HCT116 (cell line): ENCODE data around the gene PXMP4. TPM values are rescaled to one million over a fixed set of nuclear protein-coding genes. Genes with fewer than 3 reads are reported as not detected.

Experiments
- ATAC-seq: fragments of 200-7000 bp; cut with Tn5 transposase; 2 replicates; pipeline ENCODE4 v1.9.1; 2020; ENCODE audit warnings: mild to moderate bottlenecking, moderate library complexity
- BruUV-seq: library from RNA; stranded (reverse); fragments of 400-500 nt; replicated peaks from 2 replicates; lab custom pipeline; 2021; lab: Mats Ljungman, UMichigan
- CTCF ChIA-PET: fragments of 300-600 bp; sonication (Branson Sonifier 250); formaldehyde crosslinking; loops from one replicate; lab custom pipeline; 2021; ENCODE audit warnings: antibody characterized with exemption; lab: Charles Lee
- POLR2A ChIA-PET: fragments of 300-600, 350-600 bp; sonication (Branson Sonifier 250); formaldehyde crosslinking; loops from one replicate; lab custom pipeline; 2021; ENCODE audit warnings: antibody characterized with exemption; lab: Charles Lee
- RAD21 ChIA-PET, 2 experiments: fragments of 300-600 bp; sonication (Branson Sonifier 250); formaldehyde crosslinking; loops; one replicate each; lab custom pipeline; 2023; ENCODE audit warnings: low total read pairs in 2 of 2; ENCODE audit not compliant: uncharacterized antibody in 2 of 2, unreplicated experiment in 2 of 2, low non-redundant PET in 1 of 2; lab: Charles Lee
- DNase-seq: peaks from one replicate; pipeline ENCODE4 v3.0.0-alpha.2; 2010; ENCODE audit warnings: low read depth, low spot score
- H2AFZ ChIP-seq: fragments of 200-600 bp; shearing (Covaris generic), sonication (generic); 2 replicates; pipeline ENCODE4 v1.6.1; 2017; ENCODE audit warnings: low read depth, mixed run types, mixed read lengths, antibody characterized with exemption, low read length; ENCODE audit not compliant: poor library complexity, severe bottlenecking
- H3K27ac ChIP-seq: 2 replicates; pipeline ENCODE4 v1.5.1; 2012; ENCODE audit warnings: low read depth, low read length
- H3K27me3 ChIP-seq: fragments of 200-600 bp; sonication (generic); 2 replicates; pipeline ENCODE4 v1.6.1; 2016; ENCODE audit warnings: mixed run types, low read length, mixed read lengths; ENCODE audit not compliant: insufficient read depth
- H3K36me3 ChIP-seq, 2 experiments: fragments of 200-500 bp in 1 of 2; fragments of 200-600 bp in 1 of 2; sonication (Bioruptor generic) in 1 of 2; sonication (generic) in 1 of 2; 2 replicates each; pipeline versions ENCODE4 v1.5.1 to v1.6.1; 2014 to 2016; ENCODE audit warnings: low read length in 2 of 2, inconsistent platforms in 1 of 2, mixed read lengths in 1 of 2, mixed run types in 1 of 2; ENCODE audit not compliant: insufficient read depth in 2 of 2, control insufficient read depth in 1 of 2
- H3K4me1 ChIP-seq, 2 experiments: fragments of 200-600 bp in 1 of 2; sonication (generic) in 1 of 2; 2 replicates each; pipeline versions ENCODE4 v1.5.1 to v1.6.1; 2012 to 2017; ENCODE audit warnings: low read length in 2 of 2, inconsistent platforms in 1 of 2, mild to moderate bottlenecking in 1 of 2, mixed read lengths in 1 of 2, mixed run types in 1 of 2, moderate library complexity in 1 of 2; ENCODE audit not compliant: insufficient read depth in 2 of 2, control insufficient read depth in 1 of 2
- H3K4me2 ChIP-seq: fragments of 200-600 bp; sonication (generic); 2 replicates; pipeline ENCODE4 v1.6.1; 2017; ENCODE audit warnings: mixed run types, low read length, mixed read lengths
- H3K4me3 ChIP-seq, 2 experiments: fragments of 200-600 bp in 1 of 2; sonication (generic) in 1 of 2; replicated peaks in 1 of 2; 2 replicates each; pipeline ENCODE4 v1.5.1; 2011 to 2016; ENCODE audit warnings: low read length in 2 of 2, control low read depth in 1 of 2, low read depth in 1 of 2, mild to moderate bottlenecking in 1 of 2, mixed read lengths in 1 of 2, mixed run types in 1 of 2
- H3K79me2 ChIP-seq: fragments of 200-600 bp; sonication (generic); 2 replicates; pipeline ENCODE4 v1.6.1; 2017; ENCODE audit warnings: mild to moderate bottlenecking, mixed run types, low read length, moderate library complexity, mixed read lengths; ENCODE audit not compliant: insufficient read depth
- H3K9ac ChIP-seq: fragments of 200-600 bp; sonication (generic); 2 replicates; pipeline ENCODE4 v1.6.1; 2016; ENCODE audit warnings: low read length, mixed read lengths
- H3K9me2 ChIP-seq: fragments of 200-600 bp; sonication (generic), shearing (Covaris generic); 2 replicates; pipeline ENCODE4 v1.6.1; 2017; ENCODE audit warnings: mixed run types, mild to moderate bottlenecking, moderate library complexity; ENCODE audit not compliant: insufficient read depth
- H3K9me3 ChIP-seq, 2 experiments: fragments of 200-500 bp in 1 of 2; fragments of 200-600 bp in 1 of 2; sonication (Bioruptor generic) in 1 of 2; sonication (generic) in 1 of 2; 2 replicates each; pipeline ENCODE4 v1.6.1; 2014 to 2017; ENCODE audit warnings: low read length in 2 of 2, mixed read lengths in 2 of 2, inconsistent platforms in 1 of 2, low read depth in 1 of 2, mild to moderate bottlenecking in 1 of 2, mixed run types in 1 of 2, moderate library complexity in 1 of 2; ENCODE audit not compliant: control insufficient read depth in 1 of 2, insufficient read depth in 1 of 2
- H4K20me1 ChIP-seq: fragments of 200-600 bp; sonication (generic), shearing (Covaris generic); 2 replicates; pipeline ENCODE4 v1.6.1; 2017; ENCODE audit warnings: mixed run types, mild to moderate bottlenecking, moderate library complexity; ENCODE audit not compliant: insufficient read depth
- ATF3 ChIP-seq: IDR thresholded peaks from 2 replicates; pipeline ENCODE4 v1.6.1; 2012
- CBX3 ChIP-seq: IDR thresholded peaks from 2 replicates; pipeline ENCODE4 v1.6.1; 2012; ENCODE audit warnings: low read depth
- CTCF ChIP-seq, 3 experiments: fragments of 200-600 bp in 1 of 3; sonication (generic) in 1 of 3; IDR thresholded peaks in 2 of 3; conservative IDR thresholded peaks in 1 of 3; 2 replicates each; pipeline ENCODE4 v1.5.1; 2012 to 2017; ENCODE audit warnings: low read depth in 2 of 3, low read length in 2 of 3, antibody characterized with exemption in 1 of 3, borderline replicate concordance in 1 of 3, control low read depth in 1 of 3, mild to moderate bottlenecking in 1 of 3, mixed read lengths in 1 of 3, mixed run types in 1 of 3, moderate library complexity in 1 of 3; ENCODE audit not compliant: insufficient read depth in 1 of 3
- ELF1 ChIP-seq: IDR thresholded peaks from 2 replicates; pipeline ENCODE4 v1.6.1; 2012; ENCODE audit warnings: low read depth, borderline replicate concordance
- EZH2 ChIP-seq: fragments of 200-600 bp; sonication (generic); IDR thresholded peaks from 2 replicates; pipeline ENCODE4 v1.6.1; 2017; ENCODE audit warnings: antibody characterized with exemption, mixed run types
- EZH2phosphoT487 ChIP-seq: fragments of 200-600 bp; IDR thresholded peaks from 2 replicates; pipeline ENCODE4 v1.6.1; 2018; ENCODE audit warnings: antibody characterized with exemption, borderline replicate concordance
- JUND ChIP-seq: IDR thresholded peaks from 2 replicates; pipeline ENCODE4 v1.6.1; 2012
- POLR2A ChIP-seq: IDR thresholded peaks from 2 replicates; pipeline ENCODE4 v1.7.0; 2011; ENCODE audit warnings: borderline replicate concordance; ENCODE audit not compliant: insufficient read depth, insufficient read length; ENCODE audit errors: extremely low read depth
- POLR2AphosphoS5 ChIP-seq: IDR thresholded peaks from 2 replicates; pipeline ENCODE4 v1.6.1; 2011; ENCODE audit warnings: mild to moderate bottlenecking, low read depth, low read length, moderate library complexity
- SP1 ChIP-seq: IDR thresholded peaks from 2 replicates; pipeline ENCODE4 v1.6.1; 2012; ENCODE audit warnings: low read depth
- YY1 ChIP-seq: IDR thresholded peaks from 2 replicates; pipeline ENCODE4 v1.6.1; 2011; ENCODE audit warnings: low read length, low read depth, moderate library complexity, mild to moderate bottlenecking; ENCODE audit not compliant: insufficient replicate concordance; ENCODE audit errors: extremely low read depth
- ZBTB33 ChIP-seq: IDR thresholded peaks from 2 replicates; pipeline ENCODE4 v1.6.1; 2011; ENCODE audit warnings: mild to moderate bottlenecking, low read length, moderate library complexity; ENCODE audit not compliant: insufficient replicate concordance; ENCODE audit errors: extremely low read depth
- ZFX ChIP-seq: fragments of 450-650 bp; IDR thresholded peaks from 2 replicates; pipeline ENCODE4 v1.6.1; 2017
- ZNF274 ChIP-seq: fragments of 200-500 bp; sonication (Bioruptor generic); IDR thresholded peaks from 2 replicates; pipeline ENCODE4 v1.6.1; 2014; ENCODE audit warnings: mild to moderate bottlenecking, low read depth, low read length, inconsistent platforms
- intact Hi-C: fragments of 100-400 bp; cut with micrococcal nuclease; formaldehyde crosslinking; loops from 2 replicates; pipeline ENCODE4 v1.10.0; 2022
- total RNA-seq: library from RNA; stranded (reverse); gene quantifications from one replicate; pipeline ENCODE4 v1.2.1, GENCODE V29; 2021; ENCODE audit not compliant: unreplicated experiment
- TF ChIP-seq, protein P1 (sequence below): IDR thresholded peaks from 2 replicates; pipeline ENCODE4 v1.6.1; 2012

The PXMP4 gene
- total RNA-seq, 1 experiment from 2014 or later, result 9.6 TPM

- no peaks in the 10 kb centered on the region for H3K9me3 ChIP-seq
- H3K9ac ChIP-seq, result no peak overlapping the region
- no peak overlapping the region for H3K4me2 ChIP-seq
- RAD21 ChIA-PET, result no interaction called here
- BruUV-seq, result no TSS peak
- POLR2A ChIA-PET, result no interaction called here
- CTCF ChIA-PET, result no interaction called here
- H4K20me1 ChIP-seq, result no peaks in the 10 kb centered on the region
- H3K4me3 ChIP-seq, result no peak overlapping the region
- TF ChIP-seq CBX3 (no peak), ZFX (no peak), POLR2AphosphoS5 (no peak), SP1 (no peak), EZH2phosphoT487 (no peak), JUND (no peak), EZH2 (no peak), YY1 (no peak), POLR2A (no peak), ELF1 (no peak), ZNF274 (no peak), CTCF (IDR thresholded peaks at IDR 0.05 in 2 of 3, conservative IDR thresholded peaks at IDR 0.05 in 1 of 3; ENCODE audit: borderline replicate concordance in 1 of 3, insufficient read depth in 1 of 3, low read depth in 2 of 3, low read length in 2 of 3) (no peak), ZBTB33 (no peak), ATF3 (no peak)
- TF ChIP-seq, protein P1, sequence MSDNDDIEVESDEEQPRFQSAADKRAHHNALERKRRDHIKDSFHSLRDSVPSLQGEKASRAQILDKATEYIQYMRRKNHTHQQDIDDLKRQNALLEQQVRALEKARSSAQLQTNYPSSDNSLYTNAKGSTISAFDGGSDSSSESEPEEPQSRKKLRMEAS, result no peak
- intact Hi-C loops, result loop anchor here (10.0 kb wide), 1 partner anchor 470 kb away; no protein-coding TSS in a partner anchor
- no peak overlapping the region for H2AFZ ChIP-seq
- no peaks in the 10 kb centered on the region for H3K9me2 ChIP-seq
- H3K4me1 ChIP-seq, result peaks cover 0 to 16% of the 10 kb centered on the region in 2 experiments; a peak in 1 of 4 replicates
- H3K36me3 ChIP-seq, result peaks cover 0 to 3% of the 10 kb centered on the region in 2 experiments; a peak in 1 of 4 replicates
- ATAC-seq (no peak), DNase-seq (no peak)
- H3K79me2 ChIP-seq, result no peaks in the 10 kb centered on the region
- H3K27ac ChIP-seq, result no peak overlapping the region
- no peaks in the 10 kb centered on the region for H3K27me3 ChIP-seq
Measured at GRCh38 chr20:33655164-33655563, 64.9 kb downstream of the PXMP4 start.
